Naive B cell (primary cell): Measurements from ENCODE around the gene PARVA. TPM values are rescaled to one million over a fixed set of nuclear protein-coding genes. Genes with fewer than 3 reads are reported as not detected.

Experiments used
- ATAC-seq, 2 donors: fragments of 150-1000 bp; cut with Tn5 transposase; 2 replicates each; pipeline ENCODE4 v1.10.0; 2021; ENCODE audit warnings: low read depth in 2 of 2, mild to moderate bottlenecking in 2 of 2, moderate library complexity in 2 of 2
- DNase-seq: peaks from one replicate; pipeline ENCODE4 v3.0.0; 2022
- H3K27ac Mint-ChIP-seq, 6 donors: one replicate each; pipeline ENCODE4 v1.8.0; 2020 to 2022; ENCODE audit warnings: mild to moderate bottlenecking in 6 of 6, mixed read lengths in 6 of 6, moderate library complexity in 5 of 6, inconsistent platforms in 2 of 6
- H3K27me3 Mint-ChIP-seq, 3 donors: one replicate each; pipeline ENCODE4 v1.8.0; 2021 to 2022; ENCODE audit warnings: mixed read lengths in 3 of 3, mild to moderate bottlenecking in 1 of 3
- H3K36me3 Mint-ChIP-seq, 2 donors: one replicate each; pipeline ENCODE4 v1.8.0; 2020 to 2022; ENCODE audit warnings: mixed read lengths in 2 of 2, inconsistent platforms in 1 of 2, mild to moderate bottlenecking in 1 of 2
- H3K4me1 Mint-ChIP-seq, 3 donors: one replicate each; pipeline ENCODE4 v1.8.0; 2020 to 2022; ENCODE audit warnings: mixed read lengths in 3 of 3, inconsistent platforms in 1 of 3, mild to moderate bottlenecking in 1 of 3, moderate library complexity in 1 of 3
- H3K4me3 Mint-ChIP-seq, 8 donors: one replicate each; pipeline ENCODE4 v1.8.0; 2020 to 2022; ENCODE audit warnings: mild to moderate bottlenecking in 8 of 8, mixed read lengths in 8 of 8, moderate library complexity in 8 of 8, inconsistent platforms in 2 of 8
- H3K9me3 Mint-ChIP-seq, 7 donors: one replicate each; pipeline ENCODE4 v1.8.0; 2020 to 2022; ENCODE audit warnings: mixed read lengths in 7 of 7, mild to moderate bottlenecking in 5 of 7, inconsistent platforms in 2 of 7, moderate library complexity in 1 of 7
- polyA plus RNA-seq, 6 donors: library from polyadenylated mRNA; unstranded; fragments of 300-500 nt; fragmentation: Illumina TruSeq; gene quantifications; one replicate each; pipeline ENCODE4 v1.2.3, GENCODE V29; 2021; ENCODE audit warnings: low read depth in 6 of 6

PARVA gene
- polyA plus RNA-seq, 6 donors from 2014 or later, result not detected

DNA sequence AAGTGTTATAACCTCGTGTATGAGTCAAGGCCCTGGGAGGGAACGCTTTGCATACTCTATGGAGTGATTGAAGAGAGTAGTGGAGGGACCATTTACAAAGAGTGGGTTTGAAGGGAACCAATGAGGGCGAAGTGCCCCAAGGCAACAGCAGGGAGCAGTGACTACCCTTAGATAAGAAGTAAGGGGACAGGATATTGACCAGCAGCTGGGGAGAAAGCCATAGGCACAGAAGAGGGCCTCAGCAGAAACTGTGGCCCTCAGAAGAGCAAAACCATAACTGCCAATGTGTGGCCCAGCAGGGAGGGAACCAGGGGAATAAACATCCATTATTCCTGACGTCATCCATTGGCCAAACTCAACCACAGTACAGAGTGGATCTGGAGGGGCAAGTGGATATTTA is 24.7 kb downstream of the PARVA start:
- DNase-seq (no peak), ATAC-seq (no peak)
- Mint-ChIP-seq H3K9me3 (peaks cover 0 to 2% (median 0%) of the 10 kb centered on the region in 7 donors), H3K4me1 (no peaks in the 10 kb centered on the region), H3K27me3 (peaks cover 0 to under 1% (median 0%) of the 10 kb centered on the region in 3 donors), H3K4me3 (no peak overlapping the region), H3K36me3 (no peaks in the 10 kb centered on the region), H3K27ac (no peak overlapping the region)

DNA sequence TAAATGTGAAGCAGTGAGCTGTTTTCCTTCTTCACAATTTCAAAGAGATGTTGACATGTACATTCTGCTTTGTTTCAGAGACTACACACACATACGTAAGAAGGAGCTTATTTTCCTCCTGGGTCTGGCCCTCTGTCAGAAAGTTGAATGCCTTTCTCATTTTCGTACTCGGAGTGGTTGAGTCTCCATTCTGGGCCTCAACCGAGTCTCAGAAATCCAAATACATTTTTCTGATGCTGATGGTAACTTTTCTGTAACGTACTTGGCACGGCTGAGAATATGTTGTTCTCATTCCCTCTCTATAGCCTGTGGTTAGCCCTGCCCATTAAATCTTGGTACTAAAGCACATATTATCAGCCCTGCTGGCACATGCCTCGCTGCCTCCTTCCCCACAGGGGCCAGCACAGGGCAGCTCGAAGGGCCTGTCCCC is 25.3 kb downstream of the PARVA start:
- Mint-ChIP-seq H3K27ac (no peak overlapping the region), H3K4me1 (no peaks in the 10 kb centered on the region), H3K27me3 (peaks cover 0 to 7% (median 0%) of the 10 kb centered on the region in 3 donors), H3K4me3 (peak overlapping the region in 1 of 8 donors; percentile 17), H3K36me3 (no peaks in the 10 kb centered on the region), H3K9me3 (peaks cover 0 to 2% (median 0%) of the 10 kb centered on the region in 7 donors)
- ATAC-seq (no peak), DNase-seq (no peak)

DNA sequence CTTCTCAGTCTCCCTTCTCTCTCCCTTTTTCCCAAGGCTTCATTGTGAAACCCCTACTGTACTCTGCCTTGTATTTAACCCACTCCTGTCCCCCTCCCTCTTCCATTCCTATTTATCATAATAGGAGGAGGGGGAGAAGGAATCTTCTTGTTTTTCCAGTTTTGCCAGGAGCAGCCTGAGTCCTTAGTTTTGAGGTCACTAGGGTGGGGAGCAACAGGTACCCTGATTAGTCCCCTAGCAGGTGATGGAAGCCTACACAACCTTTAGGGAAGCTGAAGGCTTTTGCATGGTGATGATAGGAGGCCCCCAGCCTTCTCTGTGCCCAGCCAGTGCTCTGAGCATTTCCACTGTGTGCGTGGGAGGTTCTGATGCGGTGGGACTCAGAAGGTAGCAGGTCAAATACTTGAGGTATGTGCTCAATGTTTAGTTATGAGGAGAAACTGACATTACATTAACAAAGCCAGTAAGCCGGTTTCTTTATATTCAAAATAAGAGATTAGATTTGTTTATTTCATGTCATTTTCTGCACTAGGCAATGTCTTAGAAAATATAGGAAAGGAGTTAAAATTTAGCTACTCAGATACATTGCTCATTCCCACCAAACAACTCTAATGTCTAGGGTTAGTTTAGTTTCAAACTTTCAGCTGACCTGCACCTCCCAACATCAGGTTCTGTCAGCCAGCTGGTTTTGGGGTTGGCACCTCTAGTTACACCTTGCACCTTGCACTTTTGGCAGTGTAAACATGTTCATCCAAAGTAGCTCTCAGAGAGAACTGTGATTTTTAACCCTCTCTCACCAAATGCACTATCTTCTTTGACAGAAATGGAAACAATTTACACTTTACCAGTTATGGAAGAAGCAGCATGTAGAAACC is 26.0 kb downstream of the PARVA start:
- Mint-ChIP-seq H3K36me3 (no peaks in the 10 kb centered on the region), H3K4me1 (no peaks in the 10 kb centered on the region), H3K9me3 (peaks cover 0 to 2% (median 0%) of the 10 kb centered on the region in 7 donors), H3K27ac (peak overlapping the region in 1 of 6 donors; percentile 17), H3K27me3 (peaks cover 0 to 10% (median 2%) of the 10 kb centered on the region in 3 donors), H3K4me3 (peak overlapping the region in 1 of 8 donors; percentile 17)
- DNase-seq, result no peak
- ATAC-seq, result no peak

DNA sequence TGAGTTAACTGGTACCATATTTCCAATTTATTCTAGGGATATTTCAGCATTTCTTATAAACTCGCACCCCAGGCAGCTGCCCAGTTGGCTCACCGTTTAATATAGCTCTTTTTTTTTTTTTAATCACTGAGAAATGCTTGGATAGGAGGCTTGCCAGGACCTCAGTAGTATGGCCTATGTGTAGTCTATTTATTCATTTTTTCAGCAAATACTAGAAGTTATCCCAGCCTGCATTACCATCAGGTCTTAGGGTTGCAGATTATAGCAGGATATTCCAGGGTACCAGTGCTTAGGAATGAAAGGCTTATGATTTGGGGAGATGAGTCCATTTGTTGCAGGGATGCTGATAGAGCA is 26.6 kb downstream of the PARVA start:
- H3K36me3 Mint-ChIP-seq, result no peaks in the 10 kb centered on the region
- peaks cover 0 to 10% (median 8%) of the 10 kb centered on the region in 3 donors for H3K27me3 Mint-ChIP-seq
- peaks cover 0 to 2% (median 0%) of the 10 kb centered on the region in 7 donors for H3K9me3 Mint-ChIP-seq
- H3K4me3 Mint-ChIP-seq, result no peak overlapping the region
- DNase-seq (no peak), ATAC-seq (no peak)
- no peaks in the 10 kb centered on the region for H3K4me1 Mint-ChIP-seq
- no peak overlapping the region for H3K27ac Mint-ChIP-seq

DNA sequence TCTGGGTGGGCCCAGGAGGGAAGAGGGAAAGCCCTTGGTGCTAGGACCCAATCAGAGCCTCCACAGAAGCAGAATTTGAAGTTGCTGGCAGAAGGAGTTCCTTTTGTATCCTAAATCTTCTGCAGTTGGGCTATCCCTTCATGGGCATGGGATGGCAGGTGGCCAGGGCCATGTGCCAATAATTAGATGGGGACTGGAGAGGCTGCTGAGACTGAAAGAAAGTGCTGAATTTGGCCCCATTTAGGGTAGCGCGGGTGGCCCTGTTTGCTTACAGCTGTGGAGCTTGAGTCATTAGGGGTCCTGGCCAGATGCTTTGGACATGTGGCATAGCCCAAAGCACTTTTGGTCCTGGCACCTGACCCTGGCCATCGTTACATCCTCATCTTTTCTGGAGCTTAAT is 27.1 kb downstream of the PARVA start:
- Mint-ChIP-seq H3K36me3 (no peaks in the 10 kb centered on the region), H3K4me1 (no peaks in the 10 kb centered on the region), H3K4me3 (no peak overlapping the region), H3K27ac (no peak overlapping the region), H3K27me3 (peaks cover 4 to 14% (median 10%) of the 10 kb centered on the region in 3 donors), H3K9me3 (peaks cover 0 to 2% (median 0%) of the 10 kb centered on the region in 7 donors)
- ATAC-seq, result no peak
- no peak for DNase-seq

DNA sequence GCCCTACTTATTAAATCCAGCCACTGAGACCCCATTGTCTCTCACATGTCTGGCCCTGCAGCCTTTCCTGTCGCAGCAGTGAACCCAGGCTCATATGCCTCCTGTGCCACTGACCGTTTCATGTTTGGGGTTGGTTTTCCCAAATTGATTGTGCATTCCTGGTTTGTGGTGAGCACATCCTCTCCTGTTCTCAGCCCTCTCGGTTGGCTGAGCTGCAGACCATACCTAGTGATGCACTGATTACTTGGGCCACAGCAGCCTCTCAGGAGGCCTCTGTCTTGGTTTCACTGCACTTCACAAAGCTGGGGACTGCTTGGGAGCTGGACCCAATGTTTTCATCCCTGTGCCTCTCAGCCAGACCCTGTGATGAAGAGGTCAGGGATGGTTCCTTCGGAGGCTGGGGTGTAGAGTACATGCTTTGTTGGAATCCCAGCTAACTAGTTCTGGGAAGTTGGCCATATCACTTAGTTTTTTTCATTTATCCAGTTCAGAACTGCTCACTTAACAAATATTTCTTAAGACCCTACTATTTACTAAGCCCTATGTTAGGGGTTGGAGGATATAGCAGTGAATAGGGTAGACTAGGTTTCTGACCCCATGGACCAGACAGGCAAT is 30.9 kb downstream of the PARVA start:
- H3K27ac Mint-ChIP-seq, result no peak overlapping the region
- no peak for DNase-seq
- no peaks in the 10 kb centered on the region for H3K36me3 Mint-ChIP-seq
- H3K27me3 Mint-ChIP-seq, result peaks cover 18 to 27% (median 25%) of the 10 kb centered on the region in 3 donors
- no peak overlapping the region for H3K4me3 Mint-ChIP-seq
- no peaks in the 10 kb centered on the region for H3K4me1 Mint-ChIP-seq
- peaks cover 0 to 4% (median 0%) of the 10 kb centered on the region in 7 donors for H3K9me3 Mint-ChIP-seq
- no peak for ATAC-seq

DNA sequence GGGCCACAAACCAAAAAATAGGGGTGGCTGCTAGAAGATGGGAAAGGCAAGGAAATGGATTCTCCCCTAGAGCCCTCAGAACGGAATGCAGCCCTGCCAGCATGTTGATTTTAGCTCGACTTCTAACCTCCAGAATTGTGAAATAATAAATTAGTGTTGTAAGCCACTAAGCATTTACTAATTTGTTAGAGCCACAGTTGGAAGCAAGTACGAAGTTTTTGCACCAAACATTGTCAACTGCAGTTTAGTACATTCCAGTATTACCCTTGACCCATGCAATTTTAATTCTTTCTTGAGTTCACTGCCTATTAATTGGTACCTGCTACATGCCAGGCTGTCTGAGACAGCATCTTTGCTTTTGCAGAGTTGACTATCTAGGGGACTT is 32.2 kb downstream of the PARVA start:
- Mint-ChIP-seq H3K36me3 (no peaks in the 10 kb centered on the region), H3K4me3 (no peak overlapping the region), H3K9me3 (peaks cover 0 to 4% (median 0%) of the 10 kb centered on the region in 7 donors), H3K27ac (no peak overlapping the region), H3K4me1 (no peaks in the 10 kb centered on the region), H3K27me3 (peaks cover 18 to 27% (median 25%) of the 10 kb centered on the region in 3 donors)
- no peak for ATAC-seq
- DNase-seq, result no peak

DNA sequence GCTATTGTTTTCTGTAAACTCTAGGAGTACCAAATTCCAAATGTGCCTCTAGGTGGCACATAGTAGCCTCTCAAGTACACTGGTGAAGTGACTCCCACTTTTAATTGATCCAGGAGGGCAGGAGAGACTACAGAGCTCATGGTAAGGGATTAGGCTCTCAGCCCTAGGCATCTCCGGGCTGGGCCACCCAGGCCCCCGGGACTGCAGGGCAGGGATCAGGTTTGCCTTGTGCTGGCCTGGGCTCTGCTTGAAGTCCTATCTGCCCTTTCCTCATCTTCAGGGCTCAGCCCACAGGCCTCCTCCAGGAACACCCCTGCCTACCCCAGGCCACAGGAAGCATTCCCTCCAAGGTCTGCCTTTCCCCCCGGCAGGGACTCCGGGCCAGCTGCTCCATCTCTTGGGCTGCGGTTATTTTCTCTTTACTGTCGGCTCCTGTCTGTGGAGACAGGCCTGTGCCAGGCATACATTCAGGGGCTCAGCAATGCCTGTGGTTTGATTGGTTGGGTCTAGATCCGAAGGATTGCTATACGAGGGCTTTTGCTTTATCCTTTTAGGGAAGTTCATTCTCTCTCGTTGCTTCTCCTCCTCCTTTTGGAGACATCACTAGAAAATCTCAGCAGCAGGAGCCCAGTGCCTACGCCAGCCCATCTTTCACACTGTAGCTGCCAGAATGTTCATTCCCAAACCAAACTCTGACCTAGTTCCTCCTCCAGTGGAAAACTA is 32.8 kb downstream of the PARVA start:
- Mint-ChIP-seq H3K4me3 (no peak overlapping the region), H3K27me3 (peaks cover 18 to 27% (median 25%) of the 10 kb centered on the region in 3 donors), H3K27ac (no peak overlapping the region), H3K9me3 (peaks cover 0 to 3% (median 0%) of the 10 kb centered on the region in 7 donors), H3K4me1 (no peaks in the 10 kb centered on the region), H3K36me3 (no peaks in the 10 kb centered on the region)
- DNase-seq (no peak), ATAC-seq (no peak)

DNA sequence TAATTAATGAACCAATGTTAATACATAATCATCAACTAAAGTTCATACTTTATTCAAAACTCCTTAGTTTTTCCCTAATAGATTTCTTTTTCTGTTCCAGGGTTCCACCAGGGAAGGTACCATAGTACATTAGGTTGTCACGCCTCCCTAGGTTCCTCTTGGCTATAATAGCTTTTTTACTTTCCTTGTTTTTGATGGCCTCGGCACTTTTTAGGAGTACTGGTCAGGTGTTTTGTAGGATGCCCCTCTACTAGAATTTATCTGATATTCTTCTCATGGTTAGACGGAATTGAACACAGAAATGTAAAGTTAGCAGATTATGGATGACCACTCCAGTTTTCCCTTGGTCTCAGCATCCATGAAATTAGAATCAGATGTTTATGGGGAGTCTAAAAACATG is 34.0 kb downstream of the PARVA start:
- Mint-ChIP-seq H3K36me3 (no peaks in the 10 kb centered on the region), H3K9me3 (peaks cover 0 to 2% (median 0%) of the 10 kb centered on the region in 7 donors), H3K4me3 (no peak overlapping the region), H3K4me1 (no peaks in the 10 kb centered on the region), H3K27ac (no peak overlapping the region), H3K27me3 (peaks cover 22 to 28% (median 27%) of the 10 kb centered on the region in 3 donors)
- no peak for ATAC-seq
- DNase-seq, result no peak

DNA sequence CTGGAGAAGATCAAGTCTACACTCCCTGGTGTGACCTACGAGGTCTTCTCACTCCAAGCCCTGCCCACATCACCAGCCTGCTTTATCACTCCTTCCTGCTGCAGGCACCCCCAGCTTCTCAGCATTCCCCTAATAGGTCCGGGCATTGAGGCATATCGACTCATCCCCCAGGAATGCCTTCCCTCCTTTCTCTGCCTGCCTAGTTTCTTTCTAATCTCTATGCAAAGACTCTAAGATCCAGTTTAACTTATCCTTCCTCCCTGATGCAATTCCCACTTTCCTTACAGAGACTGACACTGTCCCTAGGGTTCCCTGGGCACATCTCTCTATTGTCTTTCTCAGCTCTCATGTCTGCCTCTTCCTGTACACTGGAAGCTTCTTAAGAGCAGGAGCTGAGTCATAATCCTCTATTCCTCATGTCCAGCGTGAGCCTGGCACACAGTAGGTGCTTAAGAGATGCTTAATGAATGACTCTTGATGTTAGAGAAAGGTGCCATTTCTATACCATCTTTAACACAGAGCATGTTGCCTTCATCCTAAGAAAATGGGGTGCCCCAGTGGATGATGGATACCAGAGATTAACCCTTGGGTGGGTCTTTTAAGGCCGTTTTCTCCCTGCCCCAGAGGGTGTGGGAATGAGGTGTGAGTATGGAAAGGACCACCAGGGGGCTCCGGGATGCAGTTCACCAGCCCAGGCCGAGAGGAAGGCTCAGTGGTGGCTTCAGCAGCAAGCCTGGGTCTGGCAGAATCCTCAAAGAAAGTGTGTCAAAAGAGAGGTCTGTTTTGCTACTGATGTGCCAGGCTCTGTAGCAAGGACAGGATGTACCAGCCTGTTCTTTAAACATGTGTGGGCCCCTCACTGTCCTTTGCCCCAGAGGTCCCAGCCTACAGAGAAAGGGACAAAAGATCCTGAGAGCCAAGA is 34.7 kb downstream of the PARVA start:
- Mint-ChIP-seq H3K4me1 (no peaks in the 10 kb centered on the region), H3K27ac (no peak overlapping the region), H3K9me3 (peaks cover 0 to 2% (median 0%) of the 10 kb centered on the region in 7 donors), H3K27me3 (peaks cover 26 to 31% (median 26%) of the 10 kb centered on the region in 3 donors), H3K36me3 (no peaks in the 10 kb centered on the region), H3K4me3 (no peak overlapping the region)
- ATAC-seq (no peak), DNase-seq (no peak)

DNA sequence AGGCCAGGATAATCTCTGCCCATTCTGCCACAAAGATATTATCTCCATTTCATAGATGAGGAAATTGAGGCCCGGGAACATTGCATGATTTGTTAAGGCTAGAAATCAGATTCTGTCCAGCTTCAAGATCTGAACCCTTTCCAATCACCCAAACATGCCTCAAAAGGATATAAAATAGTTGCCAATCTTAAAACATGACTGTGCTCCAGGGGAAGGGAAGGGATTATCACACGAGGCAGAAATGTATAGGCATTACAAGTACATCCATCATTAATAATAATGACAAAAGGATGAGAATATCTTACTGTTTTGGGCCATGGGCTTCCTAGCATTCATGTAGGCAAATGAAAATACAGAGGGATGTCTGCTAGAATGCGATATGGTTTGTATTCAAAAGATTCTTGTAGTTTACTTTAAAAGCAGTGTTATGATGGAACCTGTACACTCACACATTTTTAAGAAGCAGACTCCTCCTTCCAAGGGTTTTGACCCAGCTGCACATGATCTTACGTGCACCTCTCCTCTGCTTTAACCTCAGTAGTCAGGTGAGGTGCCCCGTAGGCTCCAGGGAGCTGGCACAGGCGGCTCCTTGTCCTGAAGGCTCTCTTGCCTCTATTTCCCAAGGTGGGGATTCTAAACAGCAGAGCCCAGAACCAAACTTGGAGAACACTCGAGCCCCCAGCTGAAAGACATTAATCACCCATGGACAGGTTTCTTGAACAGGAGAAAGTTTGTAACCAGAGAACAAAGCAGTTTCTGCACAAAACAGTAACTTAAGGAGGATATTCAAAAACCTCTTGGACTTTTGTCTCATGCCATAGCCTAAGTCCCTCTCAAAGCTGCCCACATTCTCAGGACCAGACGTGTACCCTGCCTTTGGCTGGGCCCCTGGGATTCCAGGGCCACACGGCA is 36.0 kb downstream of the PARVA start:
- ATAC-seq (no peak), DNase-seq (no peak)
- Mint-ChIP-seq H3K9me3 (peaks cover 0 to 2% (median 0%) of the 10 kb centered on the region in 7 donors), H3K4me1 (no peaks in the 10 kb centered on the region), H3K27me3 (peaks cover 17 to 31% (median 24%) of the 10 kb centered on the region in 3 donors), H3K36me3 (no peaks in the 10 kb centered on the region), H3K4me3 (no peak overlapping the region), H3K27ac (no peak overlapping the region)

DNA sequence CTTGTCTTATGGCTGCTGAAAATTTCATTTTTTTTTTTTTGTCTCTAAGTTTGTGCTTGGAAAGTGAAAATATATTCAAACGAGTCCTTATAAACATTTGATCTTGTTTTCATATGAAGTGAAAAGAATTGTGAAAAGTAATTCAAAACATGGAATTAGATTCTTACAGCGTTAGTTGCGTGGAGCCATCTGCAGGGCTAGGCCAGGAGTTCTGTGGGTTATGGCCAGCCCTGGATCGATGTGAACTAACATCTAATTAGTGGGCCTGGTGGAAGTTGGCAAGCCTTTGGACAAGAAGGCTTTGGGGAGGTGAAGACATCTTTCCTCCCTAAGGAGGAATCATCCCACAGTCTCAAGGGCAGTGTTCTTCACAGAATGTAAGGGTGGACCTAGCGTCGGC is 37.2 kb downstream of the PARVA start:
- peaks cover 12 to 25% (median 16%) of the 10 kb centered on the region in 3 donors for H3K27me3 Mint-ChIP-seq
- H3K4me3 Mint-ChIP-seq, result no peak overlapping the region
- DNase-seq, result no peak
- H3K27ac Mint-ChIP-seq, result no peak overlapping the region
- H3K4me1 Mint-ChIP-seq, result no peaks in the 10 kb centered on the region
- H3K36me3 Mint-ChIP-seq, result no peaks in the 10 kb centered on the region
- ATAC-seq, result no peak
- H3K9me3 Mint-ChIP-seq, result peaks cover 0 to 2% (median 0%) of the 10 kb centered on the region in 7 donors
